DMS79 treated with DMSO at 0.1 percent for 48 hours (cell line): ENCODE data around the gene RAD51.

Experiments used
- DNase-seq: peaks from one replicate; lab custom pipeline; 2025; lab: John Stamatoyannopoulos, UW

The RAD51 gene

DNA sequence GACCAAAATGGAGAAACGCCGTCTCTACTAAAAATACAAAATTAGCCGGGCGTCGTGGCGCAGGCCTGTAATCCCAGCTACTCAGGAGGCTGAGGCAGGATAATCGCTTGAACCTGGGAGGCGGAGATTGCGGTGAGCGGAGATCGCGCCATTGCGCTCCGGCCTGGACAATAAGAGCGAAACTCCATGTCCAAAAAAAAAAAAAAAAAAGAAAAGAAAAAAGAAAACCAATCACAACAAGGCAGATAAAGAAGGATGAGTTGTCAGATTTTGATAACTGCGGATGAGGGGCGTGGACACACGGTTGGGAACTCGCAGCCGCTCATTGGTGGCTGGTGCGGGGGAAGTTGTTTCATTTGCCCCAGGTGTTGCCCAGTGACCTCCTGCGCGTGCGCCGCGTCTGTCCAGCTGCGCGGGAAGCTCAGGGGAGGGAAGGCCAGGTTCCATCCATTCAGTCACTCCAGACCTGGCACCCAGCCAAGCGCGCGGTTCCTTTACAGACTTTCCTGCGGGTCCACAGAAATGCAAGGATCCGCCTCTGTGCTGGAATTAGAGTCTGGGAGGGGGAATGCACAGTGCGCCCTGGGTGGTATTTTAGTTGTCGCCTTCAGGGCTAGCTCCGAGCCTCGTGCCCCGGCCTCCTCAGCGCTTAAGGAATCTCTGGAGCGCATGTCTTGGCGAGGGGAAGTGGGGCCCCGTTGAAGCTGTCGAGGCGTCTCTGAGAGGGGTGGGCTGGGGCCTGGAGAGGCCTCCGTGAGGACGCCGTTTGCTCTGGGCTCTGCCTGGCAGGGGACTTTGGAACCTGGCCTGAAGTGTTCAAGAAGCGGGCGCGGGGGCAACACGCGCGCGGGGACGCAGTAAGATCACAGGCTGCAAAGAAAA lies 68.2 kb downstream of the RAD51 start:
- DNase-seq = peak; percentile 61

DNA sequence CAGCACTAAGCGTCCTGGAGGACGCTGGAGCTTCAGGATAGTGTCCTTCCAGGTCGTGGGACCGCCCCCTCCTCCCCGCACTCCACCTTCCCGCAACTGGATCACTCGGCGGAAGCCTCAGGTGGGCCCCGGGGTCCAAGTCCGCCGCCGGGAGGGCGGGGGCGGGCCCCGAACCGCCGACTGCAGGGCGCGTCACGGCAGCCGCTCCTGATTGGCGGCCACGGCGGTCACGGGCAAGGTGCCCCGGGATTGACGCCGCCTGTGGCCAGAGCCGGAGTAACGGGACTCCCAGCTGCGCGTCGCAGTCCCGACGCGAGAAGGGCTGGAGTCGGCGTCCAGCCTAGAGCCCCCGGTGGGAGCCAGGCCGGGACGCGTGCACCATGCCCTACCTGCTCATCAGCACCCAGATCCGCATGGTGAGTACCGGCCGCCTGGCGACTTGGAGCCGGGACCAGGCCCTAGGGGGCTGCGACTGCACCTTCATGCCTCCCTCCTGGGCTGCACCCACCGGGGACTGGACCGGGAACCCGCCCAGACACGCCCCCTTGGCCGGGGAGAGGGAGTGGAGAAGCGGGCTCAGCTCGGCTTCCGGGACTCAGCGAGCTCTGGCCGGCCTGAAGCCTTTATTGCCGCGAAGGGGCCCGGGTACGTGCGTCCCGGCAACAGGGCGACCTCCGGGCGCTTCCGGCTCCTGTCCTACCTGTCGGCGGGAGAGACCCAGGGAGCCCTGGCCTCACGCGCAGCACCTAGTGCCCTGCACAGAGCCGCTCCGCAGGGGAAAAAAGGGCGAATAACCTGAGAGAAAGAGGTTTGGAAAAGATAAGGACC lies 69.0 kb downstream of the RAD51 start, which contains the start of gene GCHFR:
TSS of gene GCHFR (plus strand) at position 268 of the 828 bp plus-strand sequence. CDS start at position 381, 113 bp downstream.
- peak; percentile 29 for DNase-seq

DNA sequence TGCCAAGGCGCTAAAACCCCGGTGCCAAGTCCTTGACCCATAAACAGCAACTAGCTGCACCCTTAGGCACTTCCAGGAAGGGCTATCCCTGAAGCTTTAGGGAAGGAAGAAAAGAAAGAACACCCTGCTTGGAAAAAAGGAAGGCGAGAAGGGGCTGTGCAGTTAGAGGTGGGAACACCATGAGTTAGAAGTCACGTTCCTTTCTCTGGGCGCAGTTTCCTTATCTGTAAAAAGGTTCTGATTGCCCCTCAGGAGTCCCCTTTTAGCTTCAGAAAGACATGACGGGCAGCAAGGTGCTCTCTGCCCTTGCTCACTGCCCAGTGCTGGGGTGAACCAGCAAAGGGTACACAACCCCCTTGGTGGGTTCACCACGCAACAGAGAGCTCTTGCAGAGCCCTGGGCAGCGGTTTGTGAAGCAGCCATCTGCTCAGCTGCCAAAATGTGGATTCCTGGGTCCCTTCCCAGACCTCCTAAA lies 69.7 kb downstream of the RAD51 start:
- peak; percentile 18 for DNase-seq

DNA sequence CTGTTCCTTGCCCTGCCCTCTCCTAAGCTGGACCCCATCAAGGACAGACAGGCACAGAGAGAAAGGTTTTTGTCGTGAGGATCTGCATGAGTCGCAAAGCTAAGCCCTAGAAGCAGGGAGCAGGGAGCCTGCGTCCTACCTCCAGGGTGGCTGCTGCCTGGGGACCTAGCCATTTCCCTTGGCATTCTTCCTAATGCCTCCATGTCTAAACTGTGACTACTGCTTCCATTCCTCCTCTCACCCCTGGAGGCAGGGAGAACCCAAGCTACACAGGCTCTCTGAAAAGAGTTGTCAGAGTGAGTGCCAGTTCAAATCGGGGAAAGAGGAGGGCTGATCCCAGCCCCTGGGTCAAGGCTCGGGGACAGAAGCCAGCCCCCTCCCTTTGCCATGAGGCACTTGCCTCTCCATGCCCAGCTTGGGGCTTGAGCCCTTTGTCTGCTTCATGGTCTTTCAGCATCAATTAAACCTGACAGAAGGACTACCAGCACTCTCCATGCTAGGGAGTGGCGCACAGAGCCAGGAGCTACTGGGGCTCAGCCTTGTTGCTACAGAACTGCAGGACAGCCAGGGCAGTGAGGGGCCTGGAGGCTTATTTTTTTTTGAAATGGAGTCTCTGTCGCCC lies 71.3 kb downstream of the RAD51 start:
- no peak for DNase-seq

DNA sequence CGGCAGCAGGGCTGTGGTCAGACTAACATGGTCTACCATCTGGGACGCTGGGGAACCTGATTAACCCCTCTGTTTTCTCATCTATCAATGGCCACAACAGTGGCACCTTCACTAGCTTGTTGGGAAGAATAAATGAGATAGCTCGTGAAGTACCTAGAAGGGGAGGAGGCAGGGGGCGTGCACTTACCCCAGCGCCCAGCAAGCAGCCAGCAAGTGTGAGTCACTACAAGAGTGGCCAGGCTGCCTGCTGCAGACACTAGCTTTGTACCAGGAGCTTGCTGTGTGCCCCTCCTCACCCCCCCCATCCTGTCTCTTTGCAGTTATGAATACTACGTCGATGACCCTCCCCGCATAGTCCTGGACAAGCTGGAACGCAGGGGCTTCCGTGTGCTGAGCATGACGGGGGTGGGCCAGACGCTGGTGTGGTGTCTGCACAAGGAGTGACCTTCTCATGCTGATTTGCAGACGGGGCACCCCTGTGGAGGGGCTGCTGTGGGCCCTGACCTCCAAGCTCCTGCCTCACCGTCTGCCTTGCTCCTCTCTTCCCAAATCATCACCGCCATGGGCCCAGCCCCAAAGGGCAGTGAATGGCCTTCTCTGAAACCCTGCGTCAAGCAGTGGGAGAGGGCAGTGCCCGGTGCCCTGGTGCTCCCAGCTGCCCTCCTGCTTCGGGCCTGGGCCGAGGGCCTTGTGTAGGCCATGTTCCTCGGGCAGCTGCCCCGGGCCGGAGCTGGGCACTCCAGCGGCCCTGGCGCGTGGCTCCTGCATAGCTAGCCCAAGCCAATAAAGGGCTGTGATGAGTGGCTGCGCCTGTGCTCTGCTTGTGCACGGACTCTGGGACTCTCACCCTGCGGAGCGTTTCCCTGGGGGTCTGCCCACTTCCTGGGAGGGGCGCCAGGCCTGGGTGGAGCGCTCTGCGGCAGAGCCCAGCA lies 72.2 kb downstream of the RAD51 start:
- DNase-seq = no peak

DNA sequence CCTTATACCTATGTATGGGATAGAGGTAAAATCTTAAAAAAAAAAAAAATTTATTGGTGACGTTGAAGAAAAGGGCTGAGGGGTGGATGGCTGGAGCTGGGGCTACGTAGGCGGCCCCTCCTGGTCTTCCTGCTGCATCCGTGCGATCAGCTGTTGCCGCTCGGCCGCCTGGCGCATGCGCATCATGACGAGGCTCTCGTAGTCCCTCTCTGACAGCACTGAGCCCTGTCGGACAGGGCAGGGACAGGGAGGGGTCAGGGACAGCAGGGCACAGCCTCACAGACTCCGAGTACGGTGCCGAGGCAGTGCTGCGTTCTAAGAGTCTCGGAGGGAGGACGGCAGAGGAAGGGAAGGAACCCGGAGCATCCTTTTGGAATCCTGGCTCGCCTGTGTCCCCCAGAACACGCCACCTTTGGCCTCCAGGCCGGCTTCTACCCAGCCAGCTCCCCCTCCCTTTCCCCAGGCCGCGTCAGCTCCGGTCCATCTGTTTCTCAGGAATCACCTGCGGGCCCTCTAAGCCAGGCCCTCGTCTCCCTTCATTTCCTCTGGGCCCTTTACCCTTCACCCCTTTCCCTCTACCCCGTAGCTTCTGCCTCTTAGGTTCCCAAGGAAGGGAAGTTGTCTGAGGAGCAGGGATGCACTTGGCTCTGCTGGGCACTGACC lies 73.0 kb downstream of the RAD51 start:
- no peak for DNase-seq

DNA sequence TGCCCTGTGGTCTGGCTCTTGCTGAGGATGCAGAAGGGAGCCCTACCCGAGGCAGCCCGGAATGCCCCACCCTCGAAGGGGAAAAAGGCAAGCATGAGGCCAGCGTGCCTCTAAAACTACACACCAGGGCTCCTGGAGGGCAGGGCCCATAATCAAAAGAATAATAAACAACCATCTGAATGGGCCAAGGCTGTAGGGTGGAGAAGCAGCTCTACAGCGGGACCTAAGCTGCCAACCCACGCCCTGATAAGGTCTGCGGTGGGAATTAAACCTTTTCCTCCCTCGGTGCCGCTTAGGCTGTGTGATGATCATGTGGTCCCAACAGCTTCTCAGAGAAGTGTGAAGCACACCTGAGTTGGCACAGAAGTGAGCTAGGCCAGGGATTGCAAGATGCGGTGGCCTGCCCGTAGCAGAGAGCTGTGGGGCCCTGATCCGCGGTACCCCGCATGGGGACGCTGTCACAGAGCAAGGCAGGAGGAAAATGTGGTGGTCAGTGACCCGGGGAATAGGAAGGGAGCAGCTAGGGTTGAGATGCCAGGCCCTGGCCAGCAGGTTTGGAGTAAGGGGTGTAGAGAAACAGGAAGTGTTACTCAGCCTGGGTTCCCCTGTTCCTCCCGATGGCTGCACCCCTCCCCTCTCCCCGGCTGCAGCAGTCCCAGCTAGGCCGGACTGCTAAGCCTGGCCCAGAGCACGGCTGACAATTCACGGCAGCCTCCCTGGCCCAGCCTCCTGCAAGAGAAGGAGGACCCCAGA lies 73.7 kb downstream of the RAD51 start:
- DNase-seq = no peak

DNA sequence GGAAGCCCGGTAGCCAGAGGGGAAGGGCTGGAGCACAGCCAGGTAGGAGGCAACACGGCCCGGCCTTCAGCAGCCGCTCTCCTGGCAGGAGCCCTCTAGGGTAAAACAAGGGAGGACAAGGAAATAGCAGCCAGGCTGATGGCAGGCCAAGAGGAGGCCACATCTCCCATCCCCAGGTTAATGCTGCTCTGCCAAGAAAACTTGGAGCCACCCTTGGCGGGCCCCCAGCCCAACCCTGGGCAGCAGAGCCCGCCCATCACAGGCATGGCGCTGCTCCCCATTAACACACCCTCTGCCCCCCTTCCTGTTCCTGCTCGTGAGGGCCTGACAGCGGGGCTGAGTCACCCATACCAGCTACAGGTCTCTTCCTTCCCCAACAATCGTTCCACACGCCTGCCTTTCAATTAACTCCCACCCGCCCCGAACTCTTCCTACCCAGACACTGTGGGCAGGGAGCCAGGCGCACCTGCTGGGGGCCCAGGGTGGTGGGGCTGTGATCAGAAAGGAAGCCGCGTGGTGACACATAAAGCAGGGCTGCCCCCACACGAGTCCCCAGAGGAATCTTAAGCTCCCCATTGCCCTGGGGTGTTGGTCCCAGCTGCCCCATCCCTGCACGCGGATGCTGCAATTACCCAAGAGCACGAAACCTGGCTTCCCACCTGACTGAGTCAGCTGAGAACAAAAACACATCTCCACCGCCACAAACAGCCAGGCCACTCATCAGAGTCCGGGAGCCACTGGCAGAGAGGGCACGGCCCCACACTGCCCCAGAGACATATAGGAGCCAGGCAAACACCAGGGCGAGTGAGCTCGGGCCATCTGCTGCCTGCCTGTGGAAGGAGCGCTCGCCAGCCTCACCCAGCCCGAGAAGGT lies 74.5 kb downstream of the RAD51 start, which contains the start of gene C15orf62:
TSS of gene C15orf62 (plus strand) at position 707 of the 873 bp plus-strand sequence. CDS start 516 bp downstream, outside the sequence.
- DNase-seq = peak; percentile 73

DNA sequence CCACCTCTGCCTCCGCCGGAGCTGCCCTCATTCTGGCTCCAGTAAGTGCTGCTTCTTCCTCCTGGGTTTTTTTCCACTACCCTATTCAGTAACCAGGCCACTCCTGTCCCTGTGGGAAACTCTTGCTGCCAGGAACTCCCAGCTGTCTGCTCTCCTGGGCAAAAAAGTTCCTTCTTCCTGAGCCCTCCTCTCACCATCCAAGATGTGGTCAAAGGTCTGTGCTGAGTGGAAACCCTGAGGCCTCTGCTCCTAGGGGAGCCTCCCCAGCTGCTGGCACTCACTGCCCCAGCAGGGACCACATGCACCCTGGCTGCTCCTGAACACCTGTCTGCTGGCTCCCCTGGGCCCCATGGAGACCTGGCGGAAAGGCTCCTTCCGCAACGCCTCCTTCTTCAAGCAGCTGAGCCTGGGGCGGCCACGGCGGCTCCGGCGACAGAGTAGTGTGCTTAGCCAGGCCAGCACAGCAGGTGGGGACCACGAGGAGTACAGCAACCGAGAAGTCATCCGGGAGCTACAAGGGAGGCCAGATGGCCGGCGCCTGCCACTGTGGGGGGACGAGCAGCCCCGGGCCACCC lies 75.3 kb downstream of the RAD51 start:
- peak; percentile 43 for DNase-seq

DNA sequence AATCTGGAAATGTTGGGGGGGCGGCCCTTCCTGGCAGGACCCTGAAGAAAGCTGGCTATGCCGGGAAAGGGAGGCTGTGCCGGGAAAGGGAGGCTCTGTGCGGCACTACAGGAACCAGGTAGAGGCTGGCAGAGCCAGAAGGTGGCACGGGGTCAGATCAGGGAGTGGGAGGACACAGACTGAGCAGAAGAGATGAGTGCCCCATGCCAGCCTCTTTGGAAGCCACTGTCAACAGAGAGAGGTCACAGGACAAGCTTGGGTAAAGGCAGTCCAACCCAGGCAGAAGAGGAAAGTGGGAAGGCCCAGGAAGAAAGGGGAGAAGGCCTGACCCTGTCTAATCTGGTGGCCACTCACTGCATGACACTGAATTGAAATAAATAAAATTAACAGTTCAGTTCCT lies 76.3 kb downstream of the RAD51 start:
- DNase-seq = no peak

DNA sequence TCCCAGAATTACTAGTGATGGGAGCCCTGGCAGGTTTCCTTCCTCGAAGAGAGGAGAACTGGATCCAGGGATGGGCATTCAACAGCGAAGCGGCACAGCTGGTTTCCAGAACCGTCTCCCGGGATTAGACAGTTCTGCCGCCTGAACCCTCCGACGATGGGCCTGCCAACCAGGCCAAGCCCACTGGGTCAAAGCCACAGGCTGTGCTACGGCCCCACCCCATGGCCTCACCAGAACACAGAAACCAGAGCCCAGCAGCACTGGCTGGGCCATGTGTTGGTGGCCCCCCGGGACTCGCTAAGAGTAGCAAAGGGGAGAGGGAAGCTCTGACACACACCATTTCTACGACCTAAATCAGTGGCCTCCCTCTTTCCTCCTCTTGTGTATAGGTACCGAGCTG lies 77.0 kb downstream of the RAD51 start:
- no peak for DNase-seq

DNA sequence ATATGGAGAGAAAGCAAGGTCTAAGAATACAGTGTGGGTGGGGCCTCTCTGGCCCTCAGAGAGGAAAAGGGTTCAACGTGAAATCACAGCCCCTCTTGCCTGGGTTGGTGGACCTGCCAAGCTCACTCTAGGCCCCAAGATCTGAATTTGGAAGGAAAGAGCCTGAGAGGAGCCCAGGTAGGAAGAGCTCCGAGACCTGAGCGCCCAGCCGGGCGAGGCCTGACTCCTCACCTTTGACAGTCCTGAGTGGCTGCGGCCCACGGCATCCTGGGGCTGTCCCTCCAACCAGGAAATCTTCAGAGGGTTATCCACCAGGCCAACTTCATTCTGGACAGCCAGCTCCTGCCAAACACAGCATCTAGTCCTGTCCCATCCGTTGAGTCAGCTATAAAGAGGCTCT lies 78.5 kb downstream of the RAD51 start:
- DNase-seq = no peak

DNA sequence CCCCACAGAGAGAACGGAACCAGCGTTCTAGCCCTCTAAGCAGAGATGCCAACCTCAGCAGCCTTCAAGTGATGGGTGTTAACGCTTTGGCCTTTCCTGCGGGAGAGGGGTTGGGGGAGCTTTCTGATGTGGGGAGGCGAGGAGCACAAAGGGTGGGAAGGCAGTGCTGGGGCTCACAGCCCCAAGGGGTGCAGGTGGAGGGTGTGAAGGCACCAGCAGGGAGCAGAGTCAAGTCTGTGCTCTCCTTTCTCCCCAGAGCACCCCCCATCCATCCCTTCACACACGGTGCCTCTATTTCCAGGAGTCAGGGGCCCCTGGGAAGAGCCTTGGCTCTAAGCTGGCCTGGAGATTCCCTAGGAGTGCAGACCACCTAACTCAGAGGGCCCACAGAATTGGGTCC lies 78.9 kb downstream of the RAD51 start:
- no peak for DNase-seq

DNA sequence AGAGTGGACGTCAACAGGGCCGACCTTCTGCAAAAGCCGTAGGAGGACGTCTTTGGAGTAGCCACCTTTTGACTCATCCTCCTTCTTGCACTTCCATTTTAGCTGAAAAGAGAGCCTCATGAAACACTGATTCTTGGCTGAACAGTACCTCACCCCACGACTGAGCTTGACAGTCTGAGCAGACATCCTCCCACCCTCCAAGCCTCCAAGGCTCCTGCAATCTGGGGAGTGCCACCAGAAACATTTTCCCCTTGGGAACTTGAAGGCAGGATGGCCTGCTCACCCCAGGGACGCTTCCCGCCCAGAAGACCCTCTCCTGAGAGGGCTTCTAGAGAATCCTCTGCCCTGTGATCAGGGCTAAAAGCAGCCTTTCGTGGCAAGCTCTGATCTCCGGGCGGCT lies 80.0 kb downstream of the RAD51 start:
- DNase-seq = no peak

DNA sequence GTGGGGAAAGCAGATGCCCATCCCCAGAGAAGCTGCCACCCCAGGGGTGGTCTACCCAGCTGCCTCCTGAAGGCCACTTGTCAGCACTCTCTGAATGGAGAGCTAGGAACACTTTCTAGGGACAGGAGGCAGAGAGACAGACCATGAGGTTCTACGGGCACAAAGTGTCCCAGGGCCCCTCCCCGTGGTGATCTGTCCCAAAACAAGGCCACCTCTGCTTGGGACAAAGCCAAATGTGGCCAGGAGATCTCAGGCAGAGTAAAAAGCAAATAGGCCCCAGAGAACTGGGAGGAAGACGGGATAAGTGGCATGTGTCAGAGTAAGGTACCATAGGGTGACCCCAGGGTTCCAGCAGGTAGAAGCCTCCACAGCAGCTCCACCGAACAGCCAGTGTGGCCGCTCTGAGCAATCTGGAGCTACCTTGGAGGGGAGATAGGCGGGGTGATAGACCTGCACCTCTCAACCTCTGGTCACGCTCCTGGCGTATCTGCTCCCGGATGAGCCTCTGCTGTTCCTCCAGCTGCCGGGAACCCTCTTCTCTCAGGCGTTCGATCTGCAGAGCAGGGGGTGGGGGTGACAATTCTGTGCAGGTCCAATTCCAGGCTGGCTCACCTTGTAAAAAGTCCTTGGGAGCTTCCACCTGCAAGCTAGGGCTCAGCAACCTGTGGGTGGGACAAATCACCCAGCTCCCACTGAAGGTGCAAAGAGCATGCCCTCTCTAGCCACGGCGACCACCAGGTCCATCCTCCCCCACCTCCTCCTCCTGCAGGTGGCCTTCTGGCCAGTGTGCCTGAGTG lies 81.0 kb downstream of the RAD51 start:
- DNase-seq = no peak

DNA sequence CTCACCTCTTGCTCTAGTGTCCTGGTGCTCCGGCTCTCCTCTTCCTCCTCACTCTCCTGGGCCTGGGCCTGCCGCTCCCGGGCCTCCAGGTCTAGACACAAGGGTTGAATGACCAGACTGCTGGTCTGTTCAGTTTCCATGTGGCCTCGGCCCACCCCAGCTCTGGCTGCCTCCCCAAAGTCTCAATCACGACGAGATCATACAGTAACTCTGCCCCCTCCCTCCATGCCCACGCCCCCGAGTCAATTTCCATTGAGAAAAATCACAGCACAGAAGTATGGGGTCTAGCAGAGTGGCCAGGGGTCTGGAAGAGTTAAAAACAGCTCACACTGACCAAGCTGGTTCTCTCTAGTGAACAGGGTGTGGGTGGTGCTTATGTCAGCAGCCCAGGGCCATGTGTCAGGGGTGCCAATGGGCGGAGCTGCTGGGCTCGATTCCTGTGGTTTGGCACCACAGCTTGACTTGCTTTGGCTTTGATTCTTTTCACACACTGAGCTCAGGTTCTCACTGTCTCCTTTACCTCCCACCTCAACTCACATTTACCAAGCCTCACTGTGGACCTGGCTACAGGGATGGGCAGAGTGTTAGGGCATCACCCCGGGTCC lies 81.7 kb downstream of the RAD51 start:
- no peak for DNase-seq
